K562 (cell line): ENCODE measurements around the gene LMNA. TPM values are rescaled to one million over a fixed set of nuclear protein-coding genes. Genes with fewer than 3 reads are reported as not detected.

Source experiments
- ATAC-seq: fragments of 200-7000 bp; cut with Tn5 transposase; 3 replicates; pipeline ENCODE4 v1.9.1; 2020; ENCODE audit warnings: moderate library complexity
- BruUV-seq: library from RNA; stranded (reverse); fragments of 400-500 nt; replicated peaks from 2 replicates; lab custom pipeline; 2021; lab: Mats Ljungman, UMichigan
- CTCF ChIA-PET: fragments of 300-600 bp; formaldehyde crosslinking; extraction: SDS; loops from one replicate; lab custom pipeline; 2021; ENCODE audit warnings: low intra/inter-chr PET ratio; lab: Yijun Ruan, JAX
- POLR2A ChIA-PET: fragments of 300-600, 350-650 bp; sonication (Branson Sonifier 250); formaldehyde crosslinking; extraction: SDS; loops from one replicate; lab custom pipeline; 2021; ENCODE audit warnings: antibody characterized with exemption, inconsistent platforms; lab: Yijun Ruan, JAX
- DNase-seq, 4 experiments: peaks; one replicate each; pipeline versions ENCODE4 v3.0.0 to v3.0.0-alpha.2; 2011 to 2018; ENCODE audit warnings: low spot score in 3 of 4, mixed read lengths in 3 of 4; ENCODE audit errors: extremely low read depth in 1 of 4
- FAIRE-seq: peaks from 2 replicates; lab custom pipeline; 2011; peaks lifted over from hg19 to GRCh38; lab: Jason Lieb, UNC
- H2AFZ ChIP-seq: 2 replicates; pipeline ENCODE4 v1.6.0; 2011; ENCODE audit warnings: low read depth, low read length, control low read depth, inconsistent platforms
- H3K27ac ChIP-seq: fragments of 200-600 bp; 3 replicates; pipeline ENCODE4 v1.8.0; 2011; ENCODE audit warnings: low read depth, mild to moderate bottlenecking, control low read depth, inconsistent platforms, low read length, moderate library complexity, mixed read lengths; ENCODE audit errors: extremely low read depth
- H3K27me3 ChIP-seq, 2 experiments: fragments of 300-600 bp in 1 of 2; 2 replicates in 1 of 2; 3 replicates in 1 of 2; pipeline versions ENCODE4 v1.6.0 to v1.8.0; 2011; ENCODE audit warnings: inconsistent platforms in 2 of 2, low read length in 2 of 2, mild to moderate bottlenecking in 1 of 2, mixed read lengths in 1 of 2, moderate library complexity in 1 of 2; ENCODE audit not compliant: control insufficient read depth in 2 of 2, insufficient read depth in 2 of 2
- H3K36me3 ChIP-seq: fragments of 300-600 bp; 3 replicates; pipeline ENCODE4 v1.8.0; 2011; ENCODE audit warnings: mild to moderate bottlenecking, low read length, inconsistent platforms; ENCODE audit not compliant: control insufficient read depth, insufficient read depth
- H3K4me1 ChIP-seq, 2 experiments: fragments of 200-600 bp in 1 of 2; replicated peaks in 1 of 2; 2 replicates in 1 of 2; 3 replicates in 1 of 2; pipeline versions ENCODE4 v1.5.1 to v1.8.0; 2011; ENCODE audit warnings: inconsistent platforms in 2 of 2, low read length in 2 of 2, mild to moderate bottlenecking in 1 of 2, mixed read lengths in 1 of 2, moderate library complexity in 1 of 2; ENCODE audit not compliant: control insufficient read depth in 2 of 2, insufficient read depth in 2 of 2
- H3K4me2 ChIP-seq: 2 replicates; pipeline ENCODE4 v1.6.1; 2011; ENCODE audit warnings: low read length, control low read depth, inconsistent platforms, mixed read lengths; ENCODE audit not compliant: insufficient read depth
- H3K4me3 ChIP-seq: fragments of 200-600 bp; sonication (generic), shearing (Covaris generic); 2 replicates; pipeline ENCODE4 v1.5.1; 2016; ENCODE audit warnings: control low read depth, inconsistent platforms
- H3K79me2 ChIP-seq: fragments of 200-600 bp; 3 replicates; pipeline ENCODE4 v1.8.0; 2011; ENCODE audit warnings: low read length, inconsistent platforms; ENCODE audit not compliant: control insufficient read depth, insufficient read depth
- H3K9ac ChIP-seq, 2 experiments: 2 replicates each; pipeline versions ENCODE4 v1.6.0 to v1.6.1; 2011; ENCODE audit warnings: low read depth in 2 of 2, low read length in 2 of 2, control low read depth in 1 of 2, inconsistent platforms in 1 of 2, mild to moderate bottlenecking in 1 of 2, mixed read lengths in 1 of 2; ENCODE audit not compliant: insufficient read depth in 1 of 2
- H3K9me1 ChIP-seq: one replicate; pipeline ENCODE4 v1.6.0; 2011; ENCODE audit warnings: inconsistent platforms, mild to moderate bottlenecking, low read length, moderate library complexity; ENCODE audit not compliant: control insufficient read depth, insufficient read depth
- H3K9me3 ChIP-seq: replicated peaks from 2 replicates; pipeline ENCODE4 v1.5.1; 2011; ENCODE audit warnings: low read depth, low read length, inconsistent platforms; ENCODE audit not compliant: control insufficient read depth, insufficient read depth
- H4K20me1 ChIP-seq: replicated peaks from 2 replicates; pipeline ENCODE4 v1.6.1; 2011; ENCODE audit warnings: low read length, inconsistent platforms, mixed read lengths; ENCODE audit not compliant: control insufficient read depth, insufficient read depth
- E2F4 ChIP-seq: sonication (generic); formaldehyde crosslinking; IDR thresholded peaks from 2 replicates; pipeline ENCODE4 v1.8.0; 2022; ENCODE audit warnings: mild to moderate bottlenecking, low read depth, missing genetic modification reagents
- MITF ChIP-seq: IDR thresholded peaks from 2 replicates; pipeline ENCODE4 v1.6.1; 2014; ENCODE audit warnings: antibody characterized with exemption
- NCOA6 ChIP-seq: fragments of 450-650 bp; IDR thresholded peaks from 2 replicates; pipeline ENCODE4 v1.6.1; 2017; ENCODE audit warnings: mild to moderate bottlenecking
- ZFP1 ChIP-seq: fragments of 450-650 bp; formaldehyde crosslinking; IDR thresholded peaks from 2 replicates; pipeline ENCODE4 v1.4.0; 2020; ENCODE audit warnings: mild to moderate bottlenecking, mixed read lengths
- ZNF121 ChIP-seq: sonication (generic); formaldehyde crosslinking; conservative IDR thresholded peaks from 2 replicates; pipeline ENCODE4 v1.8.0; 2022; ENCODE audit warnings: missing genetic modification reagents
- ZNF445 ChIP-seq: fragments of 250-450 bp; sonication (Bioruptor Pico); IDR thresholded peaks from 2 replicates; pipeline ENCODE4 v1.4.0; 2020; ENCODE audit warnings: low read depth, mild to moderate bottlenecking, moderate library complexity
- WGBS: fragments of 100-300 bp; shearing (Covaris generic); methylation state at CpG from one replicate; pipeline ENCODE4 v1.1.6; 2016; ENCODE audit warnings: low coverage, mixed read lengths; ENCODE audit not compliant: insufficient coverage; ENCODE audit errors: missing lambda C conversion rate; 5-methylcytosine and 5-hydroxymethylcytosine counted together
- in situ Hi-C: fragments of 300-500 bp; cut with MboI; formaldehyde crosslinking; loops from 4 replicates; pipeline ENCODE4 v1.15.0; 2018; ENCODE audit warnings: inconsistent platforms, mixed read lengths
- intact Hi-C: fragments of 100-400 bp; cut with micrococcal nuclease; formaldehyde crosslinking; loops from 2 replicates; pipeline ENCODE4 v1.14.2; 2022
- polyA plus RNA-seq, 8 experiments: library from polyadenylated mRNA; depleted of rRNA in 4 of 8; stranded (reverse) in 5 of 8; unstranded in 3 of 8; fragments of >200 nt; fragmentation: Nextera tagmentation in 2 of 8; fragmentation: Illumina TruSeq in 1 of 8; extraction: Ambion mirVana in 2 of 8; extraction: Trizol in 1 of 8; gene quantifications; 2 replicates each; pipeline versions ENCODE4 v1.2.1 to v1.2.3, GENCODE V29; 2011 to 2014; ENCODE audit warnings: inconsistent platforms in 1 of 8, missing spikeins in 1 of 8
- total RNA-seq, 7 experiments: library from RNA; depleted of rRNA in 6 of 7; stranded (reverse); fragments of >200 nt in 6 of 7; fragmentation: Illumina TruSeq in 2 of 7; extraction: Trizol in 2 of 7; gene quantifications; 2 replicates each; pipeline versions ENCODE4 v1.2.1 to v1.2.3, GENCODE V29; 2011 to 2021; ENCODE audit warnings: low replicate concordance in 1 of 7

The LMNA gene
- total and polyA plus RNA-seq, 9 of the 15 experiments (the other 6 are each of a cell fraction or from before 2014, with no cell fraction given), result 1.00 to 347 (median 88.2) TPM

- ATAC-seq (no peak), DNase-seq (no peak), FAIRE-seq (no peak)
- POLR2A ChIA-PET, result interaction anchor here (1.2 kb wide), 1 partner anchor 32 kb away, joined by 4 read pairs; the partner anchor contains the start of gene PMF1
- Histone ChIP-seq H3K9me1 (no peaks in the 10 kb centered on the region), H3K27ac (no peak overlapping the region), H3K9me3 (no peaks in the 10 kb centered on the region), H3K27me3 (no peaks in the 10 kb centered on the region), H3K4me1 (peaks cover 15 to 27% of the 10 kb centered on the region in 2 experiments; a peak in 4 of 5 replicates), H2AFZ (no peak overlapping the region), H3K4me3 (no peak overlapping the region), H3K36me3 (no peaks in the 10 kb centered on the region), H4K20me1 (no peaks in the 10 kb centered on the region), H3K9ac (no peak overlapping the region), H3K4me2 (no peak overlapping the region), H3K79me2 (no peaks in the 10 kb centered on the region)
- in situ Hi-C loops (no loop called here), intact Hi-C loops (no loop called here)
- no TSS peak for BruUV-seq
- CTCF ChIA-PET, result no interaction called here
- 92% methylated on average over 3 of the region's 3 CpGs for WGBS
- TF ChIP-seq E2F4, result no peak
- no peak for TF ChIP-seq ZFP1 (CRISPR knock-in tag)
- TF ChIP-seq MITF, result no peak
- TF ChIP-seq ZNF445 (CRISPR knock-in tag), result no peak
- TF ChIP-seq ZNF121 (CRISPR knock-in tag), result peak; percentile 71
- no peak for TF ChIP-seq NCOA6
Measured at GRCh38 chr1:156180471-156180870, 66.0 kb downstream of the LMNA start.
